Uterine smooth muscle cell (primary cell): ENCODE results near the gene RPIA. TPM values are rescaled to one million over a fixed set of nuclear protein-coding genes. Genes with fewer than 3 reads are reported as not detected.

ENCODE experiments used
- total RNA-seq: library from RNA; depleted of rRNA; stranded (reverse); fragments of >200 nt; gene quantifications from 2 replicates; pipeline ENCODE4 v1.2.3, GENCODE V29; 2014

The RPIA gene
- total RNA-seq, result 7.6 and 10.8 TPM in 2 replicates

GRCh38 chr2:88691339-88692183 is at the start of gene RPIA:
RPIA (plus strand) TSS chr2:88691673; CDS start chr2:88691699, 26 bp downstream.

Other genes starting within 250 kb of the RPIA start
- not detected in 2 replicates for gene FOXI3, start 239.0 kb upstream of the RPIA start, total RNA-seq
- 28.2 and 42.1 TPM in 2 replicates for gene EIF2AK3, start 64.2 kb upstream of the RPIA start, total RNA-seq